IPS DF 4.7 (cell line): ENCODE measurements around the gene ANKRD65.
"Not testable (repeated sequence)": the region's sequence is repeated elsewhere in the genome, so short reads cannot be mapped to it uniquely, and the experiment has no call there.

Experiments used
- DNase-seq: peaks from one replicate; pipeline ENCODE4 v3.0.0-alpha.2; 2013; ENCODE audit warnings: low spot score; ENCODE audit errors: extremely low read depth

Gene ANKRD65

DNA sequence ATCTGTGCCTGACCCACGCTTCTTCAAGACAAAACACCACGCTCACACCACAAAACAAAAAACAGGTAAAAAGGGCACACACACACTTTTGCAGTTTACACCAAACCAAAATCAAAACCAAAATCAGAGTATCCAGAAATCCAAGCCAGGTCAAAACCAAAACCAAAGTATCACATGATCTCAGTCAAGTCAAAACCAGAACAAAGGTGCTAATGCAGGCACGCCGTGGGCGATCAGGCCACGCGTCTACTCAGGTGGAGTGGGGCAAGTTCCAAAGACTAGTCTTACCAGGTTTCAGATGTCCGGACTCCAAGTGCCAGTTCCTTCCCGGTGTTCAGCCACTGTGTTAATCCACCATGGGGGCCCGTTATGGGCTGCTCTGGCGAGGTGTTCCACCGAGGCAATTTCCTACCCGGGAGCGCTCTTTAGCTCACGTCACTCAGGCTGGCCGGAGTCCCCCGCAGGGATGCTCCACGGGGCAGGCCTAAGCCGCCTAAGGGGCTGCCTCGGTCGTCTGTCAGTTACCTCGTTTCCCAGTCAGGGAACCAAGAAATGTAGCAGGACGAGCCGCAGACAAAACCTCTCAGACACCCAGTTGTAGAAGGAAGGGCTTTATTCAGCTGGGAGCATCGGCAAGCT lies 3.1 kb downstream of the ANKRD65 start:
- not testable (repeated sequence) for DNase-seq

DNA sequence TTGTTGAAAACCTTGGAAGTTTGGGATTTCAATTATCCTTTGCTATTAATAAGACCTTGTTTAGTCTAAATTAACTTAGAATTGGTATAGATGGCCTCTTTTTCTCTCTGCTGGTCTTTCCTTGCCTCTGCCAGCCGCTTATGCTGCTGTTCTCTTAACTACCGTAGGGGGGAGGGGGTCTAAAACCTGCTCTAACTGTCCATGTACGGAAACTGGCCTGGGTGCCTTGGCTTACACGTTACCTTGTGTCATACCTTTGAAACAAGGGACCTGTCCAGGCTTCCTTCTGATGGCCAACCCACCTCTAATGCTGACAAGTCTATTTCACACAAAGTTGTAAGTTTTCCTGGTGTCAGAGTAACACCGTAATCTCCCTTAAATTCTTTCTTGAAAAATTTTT lies 3.7 kb downstream of the ANKRD65 start:
- DNase-seq: not testable (repeated sequence)

DNA sequence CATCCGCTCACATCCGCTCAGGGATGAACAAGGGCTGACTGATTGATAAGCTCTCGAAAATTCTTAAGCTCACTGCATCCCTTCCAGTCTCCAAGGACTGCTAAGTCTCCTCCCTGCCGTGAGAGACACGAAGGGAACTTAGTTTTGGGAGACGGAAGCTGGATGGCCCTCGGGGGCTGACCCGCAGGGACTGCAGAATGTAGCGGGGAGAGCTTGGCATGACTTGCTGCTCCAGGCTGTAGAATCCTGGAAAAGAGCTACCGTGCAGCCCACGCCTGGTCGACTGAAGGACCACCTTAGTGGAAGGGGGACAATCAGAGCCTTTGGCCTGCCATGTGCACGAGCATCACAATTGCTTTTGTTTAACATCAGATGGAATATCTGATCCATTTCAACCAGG lies 5.3 kb downstream of the ANKRD65 start:
- no peak for DNase-seq

DNA sequence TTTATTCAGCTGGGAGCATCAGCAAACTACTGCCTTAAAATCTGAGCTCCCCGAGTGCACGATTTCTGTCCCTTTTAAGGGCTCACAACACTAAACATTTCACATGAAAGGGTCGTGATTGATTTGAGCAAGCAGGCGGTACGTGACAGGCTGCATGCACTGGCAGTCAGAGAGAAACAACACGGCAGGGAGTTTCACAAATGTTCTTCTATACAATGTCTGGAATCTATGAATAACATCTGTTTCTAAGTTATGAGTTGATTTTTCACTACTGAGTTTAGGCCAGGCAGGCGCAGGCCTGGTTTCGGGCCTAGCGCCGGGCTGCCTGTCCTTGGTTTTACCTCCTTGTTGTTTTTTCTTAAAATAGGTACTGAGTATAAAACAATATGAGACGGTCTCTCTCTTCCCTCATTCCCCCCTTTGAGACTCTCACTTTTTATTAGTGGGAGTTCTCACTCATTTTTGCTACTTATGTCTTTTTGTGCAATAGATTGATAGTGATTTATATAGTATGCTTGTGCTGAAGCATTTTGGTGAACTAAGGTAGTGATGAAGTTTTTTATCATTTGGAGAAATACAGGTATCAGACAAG lies 8.7 kb downstream of the ANKRD65 start:
- not testable (repeated sequence) for DNase-seq

DNA sequence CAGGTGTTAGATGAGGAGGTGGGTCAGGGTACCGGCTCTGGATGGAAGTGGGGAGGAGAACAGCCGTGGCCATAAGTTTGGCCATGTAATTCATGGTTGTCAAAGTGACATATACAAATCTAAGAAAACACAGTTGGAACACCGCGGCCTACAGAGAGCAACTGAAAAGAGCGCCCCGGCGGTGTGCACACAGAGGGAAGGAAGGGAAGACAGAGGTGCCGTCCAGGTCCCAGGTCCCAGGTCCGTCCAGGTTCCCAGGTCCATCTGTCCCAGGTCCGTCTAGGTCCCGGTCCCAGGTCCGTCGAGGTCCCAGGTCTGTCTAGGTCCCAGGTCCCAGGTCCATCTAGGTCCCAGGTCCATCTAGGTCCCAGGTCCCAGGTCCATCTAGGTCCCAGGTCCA lies 9.4 kb downstream of the ANKRD65 start:
- DNase-seq: no peak

DNA sequence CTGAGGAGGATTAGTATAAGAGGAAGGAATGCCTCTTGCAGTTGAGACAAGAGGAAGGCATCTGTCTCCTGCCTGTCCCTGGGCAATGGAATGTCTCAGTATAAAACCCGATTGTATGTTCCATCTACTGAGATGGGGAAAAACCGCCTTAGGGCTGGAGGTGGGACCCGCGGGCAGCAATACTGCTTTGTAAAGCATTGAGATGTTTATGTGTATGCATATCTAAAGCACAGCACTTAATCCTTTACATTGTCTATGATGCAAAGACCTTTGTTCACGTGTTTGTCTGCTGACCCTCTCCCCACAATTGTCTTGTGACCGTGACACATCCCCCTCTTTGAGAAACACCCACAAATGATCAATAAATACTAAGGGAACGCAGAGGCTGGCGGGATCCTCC lies 10.8 kb downstream of the ANKRD65 start:
- not testable (repeated sequence) for DNase-seq

DNA sequence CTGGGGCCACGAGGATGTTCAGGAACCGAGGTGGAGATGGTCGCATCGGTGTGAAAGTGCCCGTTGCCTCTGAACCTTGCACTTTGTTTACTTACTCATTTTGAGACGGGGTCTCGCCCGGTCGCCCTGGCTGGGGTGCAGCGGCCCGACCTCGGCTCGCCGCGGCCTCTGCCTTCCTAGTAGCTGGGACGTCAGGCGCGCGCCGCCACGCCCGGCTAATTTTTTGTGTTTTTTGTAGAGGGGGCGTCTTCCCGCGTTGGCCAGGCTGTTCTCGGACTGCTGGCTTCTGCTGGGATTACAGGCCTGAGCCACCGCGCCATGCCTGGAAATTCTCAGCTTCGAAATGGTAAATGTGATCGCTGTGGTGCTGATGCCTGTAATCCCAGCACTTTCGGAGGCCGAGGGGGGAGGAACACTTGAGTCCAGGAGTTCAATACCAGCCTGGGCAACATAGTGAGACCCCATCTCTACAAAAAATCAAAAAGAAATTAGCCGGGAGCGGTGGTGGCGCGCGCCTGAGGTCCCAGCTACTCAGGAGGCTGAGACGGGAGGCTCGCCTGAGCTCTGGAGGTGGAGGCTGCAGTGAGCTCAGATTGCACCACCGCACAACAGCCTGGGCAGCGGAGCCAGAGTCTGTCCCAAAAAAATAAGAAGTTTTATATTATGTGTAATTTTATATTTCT lies 13.3 kb downstream of the ANKRD65 start:
- no peak for DNase-seq

DNA sequence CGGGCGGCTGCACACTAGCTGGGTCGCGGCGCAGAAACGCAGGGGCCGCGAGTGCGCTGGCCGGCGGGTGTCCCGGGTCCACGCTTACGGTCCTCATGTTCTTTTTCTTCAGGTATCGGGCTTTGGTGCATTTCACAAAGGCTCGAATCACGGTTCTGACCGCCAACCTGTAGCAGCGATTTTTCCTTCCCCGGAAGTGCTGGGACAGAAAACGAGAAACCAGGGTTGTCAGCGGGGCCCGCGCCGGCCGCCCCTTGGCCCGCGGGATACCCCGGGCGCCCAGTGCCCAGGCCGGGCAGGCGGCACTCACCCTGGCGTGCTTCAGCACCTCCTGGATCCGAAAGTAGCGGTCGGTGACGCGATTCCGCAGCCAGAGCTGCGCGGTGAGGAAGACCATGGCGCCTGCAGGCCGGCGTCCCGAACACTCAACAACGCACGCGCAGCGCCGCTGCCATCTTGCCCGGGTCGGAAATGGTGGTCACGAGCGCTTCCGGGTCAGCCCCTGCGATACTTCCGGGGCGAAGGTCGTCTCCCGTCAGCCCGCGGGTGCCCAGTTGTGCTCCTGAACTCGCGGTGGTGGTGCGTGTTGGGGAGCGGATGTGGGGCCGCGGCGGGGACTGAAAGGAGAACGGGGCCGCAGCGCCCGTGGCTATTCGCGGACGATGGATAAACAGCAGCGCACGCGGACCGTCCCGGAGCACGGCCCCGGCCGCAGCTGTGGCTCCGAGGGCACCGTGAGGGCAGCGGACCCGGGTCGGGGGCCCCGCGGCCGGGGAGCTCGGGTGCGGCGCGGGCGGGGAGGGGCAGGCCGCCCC lies 14.0 kb downstream of the ANKRD65 start, which contains the start of gene MRPL20:
Gene MRPL20 (minus strand): TSS at position 473 of the 815 bp plus-strand sequence. CDS start 76 bp downstream, at position 397.
- DNase-seq: peak; percentile 56

DNA sequence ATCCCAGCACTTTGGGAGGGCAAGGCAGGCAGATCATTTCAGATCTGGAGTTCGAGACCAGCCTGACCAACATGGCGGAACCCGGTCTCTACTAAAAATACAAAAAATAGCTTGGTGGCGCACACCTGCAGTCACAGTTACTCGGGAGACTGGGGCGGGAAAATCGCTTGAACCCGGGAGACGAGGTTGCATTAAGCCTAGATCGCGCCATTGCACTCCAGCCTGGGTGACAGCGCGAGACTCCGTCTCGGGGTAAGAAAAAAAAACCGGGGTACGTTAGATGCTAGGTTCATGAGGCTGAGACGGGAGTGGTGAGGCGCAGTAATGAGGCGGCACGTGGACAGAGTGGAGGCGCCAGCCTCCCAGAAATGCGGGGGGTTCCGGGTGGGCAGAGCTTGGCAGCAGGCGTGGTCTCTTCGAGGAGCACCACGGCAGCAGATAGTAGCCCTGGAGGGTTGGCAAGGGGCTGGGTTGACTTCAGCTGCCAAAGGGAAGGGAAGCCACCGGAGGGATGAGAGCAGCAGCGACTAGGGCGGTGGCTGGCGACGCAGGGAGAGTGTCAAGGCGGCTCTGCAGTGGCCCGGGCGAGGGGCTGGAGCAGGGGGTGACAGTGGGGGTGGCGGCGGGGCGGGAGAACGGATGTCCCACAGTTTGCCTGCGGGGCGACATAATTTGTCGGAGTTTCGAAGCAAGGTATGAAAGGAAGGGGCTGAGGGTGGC lies 14.8 kb downstream of the ANKRD65 start:
- DNase-seq: no peak

DNA sequence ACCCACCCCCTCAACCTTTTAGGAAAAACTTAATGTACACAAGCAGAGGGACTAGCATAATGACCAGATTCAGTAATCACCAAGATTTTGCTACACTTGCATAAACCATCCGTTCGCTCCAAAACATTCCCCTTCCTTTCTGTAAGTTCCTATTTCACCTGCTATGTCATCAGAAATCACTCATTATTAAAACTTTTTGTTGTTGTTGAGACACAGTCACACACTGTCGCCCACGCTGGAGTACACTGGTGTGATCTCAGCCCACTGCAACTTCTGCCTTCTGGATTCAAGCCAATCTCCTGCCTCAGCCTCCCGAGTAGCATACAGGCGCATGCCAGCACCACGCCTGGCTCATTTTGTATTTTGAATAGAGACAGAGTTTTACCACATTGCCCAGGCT lies 17.4 kb downstream of the ANKRD65 start:
- DNase-seq: no peak

DNA sequence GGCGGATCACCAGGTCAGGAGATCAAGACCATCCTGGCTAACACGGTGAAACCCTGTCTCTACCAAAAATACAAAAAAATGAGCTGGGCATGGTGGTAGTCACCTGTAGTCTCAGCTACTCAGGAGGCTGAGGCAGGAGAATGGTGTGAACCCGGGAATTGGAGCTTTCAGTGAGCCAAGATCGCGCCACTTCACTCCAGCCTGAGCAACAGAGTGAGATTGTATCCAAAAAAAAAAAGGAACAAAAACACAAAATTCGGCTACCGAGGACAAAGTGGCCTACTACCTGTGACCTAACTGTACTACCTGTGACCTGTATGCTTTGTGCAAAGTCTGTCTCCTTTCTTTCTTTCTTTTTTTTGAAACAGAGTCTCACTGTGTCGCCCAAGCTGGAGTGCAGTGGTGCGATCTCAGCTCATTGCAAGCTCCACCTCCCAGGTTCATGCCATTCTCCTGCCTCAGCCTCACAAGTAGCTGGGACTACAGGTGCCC lies 18.1 kb downstream of the ANKRD65 start:
- not testable (repeated sequence) for DNase-seq

DNA sequence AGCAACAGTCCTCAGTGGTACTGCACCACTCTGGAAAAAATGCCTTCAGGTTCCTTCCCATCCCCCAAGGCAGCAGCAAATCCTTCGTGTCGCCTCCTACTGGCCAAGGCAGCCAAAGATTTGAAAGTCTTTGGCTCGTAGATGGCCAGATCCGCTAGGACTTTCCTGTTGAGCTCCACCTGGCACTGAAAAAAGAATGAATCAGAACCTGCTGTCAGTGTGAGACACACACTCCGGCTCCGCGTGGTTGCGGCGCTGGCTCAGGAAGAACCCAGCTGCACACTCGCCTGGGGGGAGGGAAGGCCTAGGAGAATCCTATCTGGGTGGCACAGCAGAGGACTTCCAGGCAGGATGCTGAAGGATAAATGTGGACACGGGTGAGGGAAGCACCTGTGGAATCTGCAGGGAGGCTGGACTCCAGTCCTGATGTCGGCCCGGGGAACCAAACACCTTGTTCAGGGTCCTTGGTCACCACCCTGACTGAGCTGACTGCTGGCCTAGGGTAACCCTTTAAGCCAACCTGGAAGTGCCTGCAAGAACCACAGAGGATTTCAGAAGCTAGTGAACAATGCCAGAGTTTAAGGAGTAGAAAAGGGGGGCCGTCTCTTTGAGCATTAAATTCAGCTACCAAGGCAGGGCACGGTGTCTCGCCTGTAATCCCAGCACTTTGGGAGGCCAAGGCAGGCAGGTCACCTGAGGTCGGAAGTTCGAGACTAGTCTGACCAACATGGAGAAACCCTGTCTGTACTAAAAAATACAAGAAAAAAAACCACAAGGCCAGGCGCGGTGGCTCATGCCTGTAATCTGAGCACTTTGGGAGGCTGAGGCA lies 18.8 kb downstream of the ANKRD65 start:
- DNase-seq: no peak

DNA sequence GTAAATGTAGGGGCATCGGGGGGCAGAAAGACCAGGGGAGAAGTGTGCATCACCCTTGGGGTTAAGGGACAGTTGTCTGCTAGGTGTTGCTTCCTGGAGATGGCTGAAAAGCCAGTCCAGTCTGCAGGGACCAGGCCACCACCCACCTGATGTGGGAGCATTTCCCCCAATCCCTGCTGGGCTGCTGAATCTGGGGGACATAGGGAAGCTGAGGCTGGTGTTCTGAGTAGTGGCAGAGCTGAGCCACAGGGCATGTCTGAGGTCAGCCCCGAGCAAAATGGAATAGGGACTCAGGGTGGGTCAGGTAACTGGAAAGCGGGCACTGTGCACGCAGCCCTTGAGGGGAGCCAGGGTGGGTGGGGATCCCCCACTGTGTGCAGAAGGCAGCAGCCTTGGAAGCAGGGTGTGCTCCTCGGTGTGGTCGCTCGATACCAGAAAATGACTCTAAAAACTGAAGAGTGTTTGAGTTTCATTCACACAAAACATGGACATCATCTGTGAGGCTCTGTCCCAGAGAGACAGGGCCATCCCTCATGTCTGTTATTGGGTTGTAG lies 19.5 kb downstream of the ANKRD65 start:
- DNase-seq: no peak

DNA sequence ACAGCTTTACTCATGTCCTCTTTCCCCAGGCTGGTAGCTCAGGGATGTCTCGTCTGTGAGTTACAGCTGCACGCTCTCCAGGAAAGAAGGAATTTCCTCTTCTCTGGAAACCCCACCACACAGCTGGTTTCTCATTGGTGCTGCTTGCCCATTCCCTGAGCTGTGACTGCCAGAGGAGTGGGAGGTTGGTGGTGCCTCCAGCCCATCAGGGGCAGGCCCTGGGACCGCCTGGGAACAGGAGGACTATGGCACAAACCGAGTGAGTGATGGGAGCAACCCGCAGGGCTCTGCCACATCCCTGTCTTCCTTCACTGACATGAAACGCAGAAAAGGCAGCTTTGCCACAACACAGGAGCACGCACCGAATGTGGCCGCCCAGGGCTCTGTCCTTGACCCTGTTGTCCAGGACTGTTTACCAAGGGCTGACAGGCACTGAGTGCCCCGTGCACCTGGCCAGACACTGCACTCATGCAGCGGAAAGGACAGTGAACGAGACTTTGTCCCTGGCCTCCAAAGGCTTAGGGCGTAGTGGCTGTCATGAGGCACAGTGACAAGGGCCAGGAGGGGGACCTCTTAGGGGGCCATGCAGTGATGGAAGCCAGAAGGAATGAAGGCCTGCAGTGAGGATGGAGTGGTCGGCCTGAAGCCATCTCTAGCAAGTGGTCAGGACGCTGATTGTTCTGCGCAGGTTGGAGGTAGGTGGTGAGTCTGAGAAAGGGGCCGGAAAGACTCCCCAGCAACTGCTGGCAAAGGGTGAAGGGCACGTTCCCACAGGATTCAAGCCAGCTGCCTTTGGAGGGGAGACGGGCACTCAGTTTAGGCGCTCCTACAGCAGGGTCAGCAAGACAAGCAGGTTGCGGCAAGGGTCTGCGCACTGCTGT lies 20.3 kb downstream of the ANKRD65 start:
- no peak for DNase-seq

DNA sequence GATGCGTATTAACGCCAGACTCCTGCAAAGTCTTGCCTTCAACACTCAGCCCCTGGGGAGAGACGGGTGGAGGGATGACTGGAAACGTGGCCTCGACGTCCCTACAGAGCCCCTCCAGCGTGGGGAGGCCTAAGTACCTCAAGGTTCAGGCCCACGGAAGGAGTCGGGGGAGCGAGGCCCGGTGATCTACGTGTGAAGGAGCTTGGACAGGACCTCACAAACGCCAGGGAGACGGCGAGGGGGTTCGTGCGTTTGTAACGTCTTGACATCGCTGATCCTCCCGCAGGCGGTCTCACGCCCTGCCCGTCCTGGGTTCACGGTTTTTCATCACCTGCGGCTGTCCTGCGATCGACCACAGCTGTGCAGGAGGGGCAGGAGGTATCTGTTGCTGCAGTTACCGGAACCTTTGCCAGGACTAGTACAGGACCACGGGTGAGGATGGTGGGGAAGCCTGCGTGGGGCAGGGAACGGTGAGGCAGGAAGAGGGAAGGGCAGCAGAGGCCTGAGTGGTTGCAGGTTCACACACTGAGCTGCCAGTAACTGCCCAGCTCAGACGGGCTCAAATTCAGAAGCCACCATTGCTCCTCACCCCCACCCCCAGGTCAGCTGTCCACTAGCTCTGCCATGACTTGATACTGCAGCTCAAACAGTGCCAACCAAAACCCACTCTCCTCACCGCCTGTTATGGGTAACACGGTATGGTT lies 21.1 kb downstream of the ANKRD65 start:
- no peak for DNase-seq

DNA sequence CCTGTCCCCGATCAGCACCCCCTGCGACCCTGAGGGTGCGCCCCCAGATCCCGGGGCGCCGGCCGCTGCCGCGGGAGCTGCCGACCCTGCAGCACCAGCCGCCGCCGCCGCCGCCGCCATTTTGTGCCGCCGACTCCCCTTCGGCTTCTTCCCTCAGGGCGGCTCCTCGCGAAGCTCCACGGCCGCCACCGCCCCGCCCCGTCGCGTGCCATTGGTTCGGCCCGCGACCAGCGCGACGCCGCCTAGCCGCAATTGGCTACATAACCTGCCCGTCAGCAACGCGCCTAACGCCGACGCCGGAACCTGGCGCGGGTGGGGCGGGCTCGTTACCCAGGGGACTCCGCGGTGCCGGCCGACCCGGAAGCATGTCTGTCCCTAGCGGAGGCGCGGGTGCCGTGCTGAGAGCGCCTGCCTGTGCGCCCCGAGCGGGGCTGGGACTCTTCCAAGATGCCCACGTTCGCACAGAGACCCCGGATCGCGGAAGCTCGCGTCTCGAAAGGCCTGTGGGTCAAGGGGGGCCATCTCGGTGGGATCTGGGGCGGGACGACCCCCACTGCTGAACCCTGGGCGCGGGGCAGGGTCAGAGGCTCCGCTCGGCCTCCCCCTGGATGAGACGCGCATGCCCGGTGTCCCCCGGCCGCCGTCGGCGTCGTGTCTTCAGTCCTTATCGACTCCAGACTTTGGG lies 21.7 kb downstream of the ANKRD65 start, which contains the start of gene CCNL2:
Gene CCNL2 (minus strand): TSS at position 149 of the 685 bp plus-strand sequence. CDS start 29 bp downstream, at position 120.
- peak; percentile 85 for DNase-seq

DNA sequence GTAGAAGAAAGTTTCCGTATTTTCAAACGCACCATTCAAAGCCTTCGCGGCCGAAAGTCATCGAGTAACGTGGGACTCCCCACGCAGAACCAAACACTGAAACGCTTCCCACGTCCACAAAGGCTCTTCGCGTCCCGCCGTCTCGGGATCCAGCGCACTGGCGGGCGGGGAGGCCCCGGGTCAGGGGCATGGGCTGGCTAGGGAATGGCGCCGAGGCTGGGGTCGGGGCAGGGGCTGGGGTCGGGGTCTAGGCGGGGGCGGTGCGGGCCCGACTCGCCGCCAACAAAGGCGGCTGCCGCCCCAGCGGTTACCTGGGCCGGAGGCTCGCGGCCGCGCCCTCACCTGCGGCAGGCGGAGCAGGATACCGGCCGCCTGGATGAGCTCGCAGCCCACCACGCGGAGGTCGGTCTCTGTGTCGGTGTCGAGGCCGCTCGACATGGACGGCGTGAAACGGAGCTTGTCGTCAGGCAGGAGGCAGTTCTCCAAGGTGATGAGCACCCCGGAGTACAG lies 22.3 kb downstream of the ANKRD65 start:
- DNase-seq: no peak
